ENCODE results near the gene FERMT3. TPM values are rescaled to one million over a fixed set of nuclear protein-coding genes. Genes with fewer than 3 reads are reported as not detected.

Gene FERMT3
- total and polyA plus RNA-seq, 2 of the 8 experiments (the other 6 are each of a cell fraction or from before 2014, with no cell fraction given) = 1.4 to 3.7 TPM

- no peak for TF ChIP-seq USF2 (IDR thresholded peaks at IDR 0.05; ENCODE audit: low read length)
Observed at GRCh38 chr11:64203421-64204079, 3.0 kb upstream of the FERMT3 start (continued).

Data from H1 (cell line).